IMR-90 (cell line): ENCODE measurements around the gene CERK.

Experiments
- CEBPB ChIP-seq: IDR thresholded peaks from 2 replicates; pipeline ENCODE4 v1.6.1; 2012; ENCODE audit warnings: low read depth, low read length, improper control_type of control experiment
- CTCF ChIP-seq: conservative IDR thresholded peaks from 2 replicates; pipeline ENCODE4 v1.5.1; 2012; ENCODE audit warnings: mild to moderate bottlenecking, low read depth, low read length, improper control_type of control experiment
- NFE2L2 ChIP-seq: fragments of 150-350 bp; IDR thresholded peaks from 2 replicates; pipeline ENCODE4 v1.6.1; 2016; ENCODE audit warnings: low read depth, mild to moderate bottlenecking, low read length
- POLR2A ChIP-seq: IDR thresholded peaks from 2 replicates; pipeline ENCODE4 v1.6.1; 2012; ENCODE audit warnings: mild to moderate bottlenecking, low read depth, low read length

DNA sequence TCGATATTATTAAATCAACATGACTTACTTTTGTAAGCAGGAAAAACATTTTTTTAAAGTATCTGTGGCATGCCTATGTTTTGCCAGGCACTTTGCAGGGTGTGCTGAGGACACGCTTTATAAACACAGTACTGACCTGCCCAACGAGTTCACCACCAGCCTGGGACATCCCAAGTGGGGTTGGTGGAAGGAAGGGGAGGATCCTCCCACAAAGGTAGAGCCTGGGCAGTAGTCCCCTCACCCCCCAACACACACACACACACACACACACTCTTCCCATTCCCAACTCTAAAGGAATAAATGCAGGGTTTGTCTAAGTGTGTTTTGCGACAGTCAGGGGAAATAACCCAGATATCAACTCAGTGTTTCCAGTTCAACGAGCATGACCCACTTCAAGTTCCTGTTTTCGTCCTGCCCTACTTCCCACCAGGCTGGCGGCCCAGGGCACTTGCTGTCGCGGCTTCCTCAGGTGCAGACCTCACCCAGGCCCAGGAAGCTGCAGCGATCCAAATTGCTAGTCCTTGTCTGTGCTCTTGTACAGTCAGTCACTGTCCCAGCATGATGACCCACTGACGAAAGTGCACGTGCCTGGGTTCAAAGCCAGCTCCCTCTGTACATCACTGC is 3.1 kb downstream of the CERK start:
- TF ChIP-seq NFE2L2 (no peak), CTCF (no peak), POLR2A (no peak), CEBPB (no peak)
